K562 (cell line): ENCODE results near the gene MBOAT2.

Experiments
- CBX3 ChIP-seq, 2 experiments: IDR thresholded peaks; 1 replicate in 1 of 2; 2 replicates in 1 of 2; pipeline ENCODE4 v1.6.1; 2012; ENCODE audit warnings: inconsistent platforms in 2 of 2, low read length in 2 of 2, borderline replicate concordance in 1 of 2, control low read depth in 1 of 2
- TAF1 ChIP-seq: IDR thresholded peaks from 2 replicates; pipeline ENCODE4 v1.6.1; 2011; ENCODE audit warnings: mild to moderate bottlenecking, low read length, moderate library complexity; ENCODE audit not compliant: insufficient read depth, control insufficient read depth, severe bottlenecking; ENCODE audit errors: extremely low read depth
- ZNF134 ChIP-seq: fragments of 250-450 bp; sonication (Bioruptor Pico); conservative IDR thresholded peaks from 2 replicates; pipeline ENCODE4 v1.4.0; 2020
- TF ChIP-seq, protein P1 (sequence below): IDR thresholded peaks from 3 replicates; pipeline ENCODE4 v1.6.1; 2011; ENCODE audit warnings: borderline replicate concordance, mild to moderate bottlenecking, moderate library complexity; ENCODE audit not compliant: insufficient read length; ENCODE audit errors: extremely low read depth

GRCh38 chr2:8976442-8977259, 26.8 kb downstream of the MBOAT2 start:
- TF ChIP-seq TAF1 (no peak), ZNF134 (CRISPR knock-in tag) (no peak), CBX3 (IDR thresholded peaks at IDR 0.05; ENCODE audit: borderline replicate concordance in 1 of 2, low read length in 2 of 2) (no peak)
- TF ChIP-seq, protein P1, sequence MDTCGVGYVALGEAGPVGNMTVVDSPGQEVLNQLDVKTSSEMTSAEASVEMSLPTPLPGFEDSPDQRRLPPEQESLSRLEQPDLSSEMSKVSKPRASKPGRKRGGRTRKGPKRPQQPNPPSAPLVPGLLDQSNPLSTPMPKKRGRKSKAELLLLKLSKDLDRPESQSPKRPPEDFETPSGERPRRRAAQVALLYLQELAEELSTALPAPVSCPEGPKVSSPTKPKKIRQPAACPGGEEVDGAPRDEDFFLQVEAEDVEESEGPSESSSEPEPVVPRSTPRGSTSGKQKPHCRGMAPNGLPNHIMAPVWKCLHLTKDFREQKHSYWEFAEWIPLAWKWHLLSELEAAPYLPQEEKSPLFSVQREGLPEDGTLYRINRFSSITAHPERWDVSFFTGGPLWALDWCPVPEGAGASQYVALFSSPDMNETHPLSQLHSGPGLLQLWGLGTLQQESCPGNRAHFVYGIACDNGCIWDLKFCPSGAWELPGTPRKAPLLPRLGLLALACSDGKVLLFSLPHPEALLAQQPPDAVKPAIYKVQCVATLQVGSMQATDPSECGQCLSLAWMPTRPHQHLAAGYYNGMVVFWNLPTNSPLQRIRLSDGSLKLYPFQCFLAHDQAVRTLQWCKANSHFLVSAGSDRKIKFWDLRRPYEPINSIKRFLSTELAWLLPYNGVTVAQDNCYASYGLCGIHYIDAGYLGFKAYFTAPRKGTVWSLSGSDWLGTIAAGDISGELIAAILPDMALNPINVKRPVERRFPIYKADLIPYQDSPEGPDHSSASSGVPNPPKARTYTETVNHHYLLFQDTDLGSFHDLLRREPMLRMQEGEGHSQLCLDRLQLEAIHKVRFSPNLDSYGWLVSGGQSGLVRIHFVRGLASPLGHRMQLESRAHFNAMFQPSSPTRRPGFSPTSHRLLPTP, result no peak
